Activated CD8-positive, alpha-beta memory T cell treated with anti-CD3 and anti-CD28 coated beads, Interleukin-2, amount 10 ng/mL, durations not matched to agents 7 days and 5 days (primary cell): ENCODE measurements around the gene BRAP. TPM values are rescaled to one million over a fixed set of nuclear protein-coding genes. Genes with fewer than 3 reads are reported as not detected.
A peak's percentile ranks its signal among the peaks of the same experiment; 100 is the strongest.
"Not testable (repeated sequence)": the region's sequence is repeated elsewhere in the genome, so short reads cannot be mapped to it uniquely, and the experiment has no call there.

Experiments used
- ATAC-seq: fragments of 150-1000 bp; cut with Tn5 transposase; one replicate; pipeline ENCODE4 v1.10.0; 2021; ENCODE audit warnings: moderate library complexity
- CTCF ChIA-PET: fragments of 350-600 bp; sonication (Branson Sonifier 250); formaldehyde crosslinking; loops from one replicate; lab custom pipeline; 2021; ENCODE audit warnings: antibody characterized with exemption; lab: Charles Lee
- DNase-seq: peaks from one replicate; pipeline ENCODE4 v3.0.0-alpha.2; 2020
- H3K27ac Mint-ChIP-seq: one replicate; pipeline ENCODE4 v1.8.0; 2021; ENCODE audit warnings: mild to moderate bottlenecking, mixed read lengths
- H3K27me3 Mint-ChIP-seq: one replicate; pipeline ENCODE4 v1.8.0; 2021; ENCODE audit warnings: mixed read lengths
- H3K36me3 Mint-ChIP-seq: one replicate; pipeline ENCODE4 v1.8.0; 2021; ENCODE audit warnings: mild to moderate bottlenecking, mixed read lengths
- H3K4me1 Mint-ChIP-seq: one replicate; pipeline ENCODE4 v1.8.0; 2021; ENCODE audit warnings: mixed read lengths
- H3K4me3 Mint-ChIP-seq: one replicate; pipeline ENCODE4 v1.8.0; 2021; ENCODE audit warnings: mild to moderate bottlenecking, moderate library complexity, mixed read lengths
- H3K9me3 Mint-ChIP-seq: one replicate; pipeline ENCODE4 v1.8.0; 2022; ENCODE audit warnings: low read depth, mixed read lengths
- total RNA-seq, 2 experiments: library from RNA; stranded (reverse); gene quantifications; one replicate each; pipeline ENCODE4 v1.2.3, GENCODE V29; 2021

Gene BRAP
- total RNA-seq, 2 experiments from 2014 or later: 20.3 to 22.3 TPM

DNA sequence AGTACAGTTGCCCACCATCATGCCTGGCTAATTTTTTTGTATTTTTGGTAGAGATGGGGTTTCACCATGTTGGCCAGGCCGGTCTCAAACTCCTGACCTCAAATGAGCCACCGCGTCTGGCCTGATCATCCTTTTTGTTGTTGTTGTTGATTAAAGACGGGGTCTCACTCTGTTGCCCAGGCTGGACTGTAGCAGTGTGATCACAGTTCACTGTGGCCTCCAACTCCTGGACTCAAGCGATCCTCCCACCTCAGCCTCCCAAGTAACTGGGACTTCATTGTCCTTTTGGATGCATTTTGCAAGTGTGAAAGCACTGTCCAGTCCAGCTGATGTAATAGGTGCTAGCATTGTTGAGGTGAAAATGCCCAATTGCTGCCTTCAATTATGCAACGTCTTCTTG, 59.5 kb downstream of the BRAP start:
- no peak overlapping the region for H3K4me3 Mint-ChIP-seq
- ATAC-seq (no peak), DNase-seq (no peak)
- H3K4me1 Mint-ChIP-seq: no peaks in the 10 kb centered on the region
- H3K36me3 Mint-ChIP-seq: no peaks in the 10 kb centered on the region
- no peaks in the 10 kb centered on the region for H3K9me3 Mint-ChIP-seq
- H3K27me3 Mint-ChIP-seq: no peaks in the 10 kb centered on the region
- CTCF ChIA-PET: no interaction called here
- H3K27ac Mint-ChIP-seq: no peak overlapping the region

DNA sequence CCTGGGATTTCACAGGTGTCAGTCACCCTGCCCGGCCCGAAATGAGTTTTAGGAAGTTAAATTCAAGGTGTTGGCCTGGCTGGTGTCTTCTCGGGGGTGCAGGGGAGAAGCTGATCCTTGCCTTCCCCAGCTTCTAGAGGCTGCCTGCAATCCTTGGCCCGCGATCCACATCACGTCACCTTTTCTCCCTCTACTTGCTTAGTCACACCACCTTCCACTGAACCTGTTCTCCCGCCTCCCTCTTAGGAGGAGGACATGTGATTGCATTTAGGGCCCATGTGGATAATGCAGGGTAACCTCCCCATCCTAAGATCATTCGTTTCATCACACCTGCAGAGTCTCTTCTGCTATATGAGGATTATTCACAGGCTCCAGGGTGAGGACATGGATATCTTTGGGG, 61.2 kb downstream of the BRAP start:
- Mint-ChIP-seq H3K27me3 (no peaks in the 10 kb centered on the region), H3K36me3 (no peaks in the 10 kb centered on the region), H3K4me3 (no peak overlapping the region), H3K4me1 (no peaks in the 10 kb centered on the region), H3K27ac (no peak overlapping the region), H3K9me3 (no peaks in the 10 kb centered on the region)
- CTCF ChIA-PET: interaction anchor here (1.0 kb wide), 1 partner anchor 227 kb away, joined by 3 read pairs; no protein-coding TSS in a partner anchor
- DNase-seq: no peak
- no peak for ATAC-seq

GRCh38 chr12:111617841-111618240, 67.9 kb downstream of the BRAP start:
- H3K9me3 Mint-ChIP-seq, CTCF ChIA-PET, H3K27me3 Mint-ChIP-seq, ATAC-seq, H3K4me3 Mint-ChIP-seq, H3K36me3 Mint-ChIP-seq, H3K27ac Mint-ChIP-seq, DNase-seq, H3K4me1 Mint-ChIP-seq: not testable (repeated sequence)

- no peak for ATAC-seq
- H3K36me3 Mint-ChIP-seq: no peaks in the 10 kb centered on the region
Measured at GRCh38 chr12:111616177-111616623, 69.6 kb downstream of the BRAP start.

DNA sequence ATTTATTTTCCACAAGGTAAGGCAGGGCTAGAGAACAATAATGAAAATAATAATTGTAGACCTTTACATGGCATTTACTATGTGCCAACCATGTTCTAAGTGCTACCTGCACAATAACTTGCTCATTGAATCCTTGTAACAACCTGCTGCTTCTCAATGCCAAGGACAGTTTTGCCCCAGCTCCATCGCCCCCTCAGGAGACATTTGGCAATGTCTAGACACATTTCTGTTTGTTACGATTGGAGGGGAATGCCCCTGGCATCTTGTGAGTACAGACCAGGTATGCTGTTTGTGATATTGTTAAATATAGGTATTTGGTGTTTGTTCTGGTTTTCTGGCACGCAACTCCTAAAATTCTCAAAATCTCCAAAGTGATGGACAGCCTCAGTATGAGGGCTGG, 78.5 kb downstream of the BRAP start:
- DNase-seq: no peak
- CTCF ChIA-PET: interaction anchor here (0.6 to 1.3 kb wide), 2 partner anchors 10 to 211 kb away, joined by 3 to 6 read pairs; no protein-coding TSS in a partner anchor
- Mint-ChIP-seq H3K9me3 (no peaks in the 10 kb centered on the region), H3K4me3 (no peak overlapping the region), H3K27me3 (peaks cover 4% of the 10 kb centered on the region), H3K27ac (no peak overlapping the region), H3K4me1 (peaks cover 3% of the 10 kb centered on the region), H3K36me3 (no peaks in the 10 kb centered on the region)
- no peak for ATAC-seq

More at GRCh38 chr12:111616177-111616623, 69.6 kb downstream of the BRAP start:
- H3K9me3 Mint-ChIP-seq: no peaks in the 10 kb centered on the region
- DNase-seq: no peak
- no peak overlapping the region for H3K27ac Mint-ChIP-seq
- H3K4me1 Mint-ChIP-seq: peaks cover 3% of the 10 kb centered on the region
- CTCF ChIA-PET: no interaction called here
- no peaks in the 10 kb centered on the region for H3K27me3 Mint-ChIP-seq
- H3K4me3 Mint-ChIP-seq: no peak overlapping the region

DNA sequence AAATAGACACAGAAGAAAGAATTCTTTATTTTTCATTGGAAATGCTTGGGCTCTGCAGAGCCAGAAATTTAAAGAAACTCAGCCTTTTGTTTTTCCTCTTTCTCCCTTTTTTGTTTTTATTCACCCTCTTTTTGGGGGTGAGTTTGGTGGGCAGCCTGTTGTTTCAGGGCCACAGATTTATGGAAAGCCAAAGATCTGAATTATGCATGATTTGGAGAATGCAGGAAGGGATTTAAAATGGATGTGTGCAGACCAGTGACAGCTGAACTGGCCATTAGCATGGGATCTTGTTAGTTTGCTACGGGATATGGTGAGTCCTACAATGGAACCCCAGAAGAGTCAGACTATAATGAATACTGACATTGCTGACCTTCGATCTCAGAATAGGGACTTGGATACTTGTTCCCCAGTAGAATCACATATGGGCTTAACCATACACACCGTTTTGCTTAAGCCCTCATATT, 79.0 kb downstream of the BRAP start:
- Mint-ChIP-seq H3K27me3 (peaks cover 4% of the 10 kb centered on the region), H3K4me1 (peaks cover 1% of the 10 kb centered on the region), H3K9me3 (no peaks in the 10 kb centered on the region), H3K4me3 (no peak overlapping the region), H3K27ac (no peak overlapping the region), H3K36me3 (no peaks in the 10 kb centered on the region)
- ATAC-seq (no peak), DNase-seq (no peak)
- CTCF ChIA-PET: interaction anchor here (1.3 kb wide), 1 partner anchor 210 kb away, joined by 6 read pairs; no protein-coding TSS in a partner anchor

DNA sequence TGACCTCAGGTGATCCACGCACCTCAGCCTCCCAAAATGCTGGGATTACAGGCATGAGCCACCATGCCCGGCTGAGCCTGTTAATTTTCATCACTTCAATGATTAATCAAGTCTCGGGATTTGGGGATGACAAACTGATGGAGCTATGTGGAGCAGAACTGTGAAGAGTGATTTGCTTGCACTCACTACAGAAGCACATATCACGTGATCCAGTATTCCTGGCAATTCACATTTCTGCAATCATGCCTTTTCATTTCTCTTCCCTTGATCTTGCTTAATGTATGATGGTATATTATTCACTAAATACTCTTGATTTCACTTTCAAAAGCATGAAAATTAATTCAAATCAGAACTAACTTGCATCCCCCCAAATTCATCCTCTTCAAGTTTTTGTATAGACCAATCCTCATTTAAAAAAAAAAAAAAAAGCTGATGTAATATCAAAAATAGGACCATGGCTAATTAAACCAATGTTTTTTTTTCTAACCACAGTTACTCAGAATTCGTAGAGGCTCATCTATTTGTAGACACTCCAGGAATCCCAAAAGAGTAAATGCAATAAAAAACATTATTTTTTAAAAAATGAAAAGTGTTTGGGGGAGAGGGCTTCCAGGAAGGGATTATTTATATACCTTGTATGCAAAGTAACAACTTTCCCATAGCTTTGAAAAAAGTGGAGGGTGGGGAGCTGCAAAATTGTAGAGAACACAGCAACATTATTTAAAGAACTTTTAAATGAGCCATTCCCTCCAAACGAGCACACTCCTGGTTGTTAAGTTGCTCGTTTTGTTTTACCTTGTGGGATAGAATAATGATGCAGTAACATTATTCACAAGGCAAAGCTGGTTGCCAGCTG, 79.6 kb downstream of the BRAP start:
- H3K27me3 Mint-ChIP-seq: peaks cover 4% of the 10 kb centered on the region
- no peak for DNase-seq
- no peak for ATAC-seq
- H3K27ac Mint-ChIP-seq: no peak overlapping the region
- H3K36me3 Mint-ChIP-seq: no peaks in the 10 kb centered on the region
- H3K4me3 Mint-ChIP-seq: no peak overlapping the region
- H3K4me1 Mint-ChIP-seq: no peaks in the 10 kb centered on the region
- no peaks in the 10 kb centered on the region for H3K9me3 Mint-ChIP-seq
- CTCF ChIA-PET: interaction anchor here (1.3 kb wide), 1 partner anchor 210 kb away, joined by 6 read pairs; no protein-coding TSS in a partner anchor

GRCh38 chr12:111602857-111603256, 82.9 kb downstream of the BRAP start:
- DNase-seq, ATAC-seq, CTCF ChIA-PET, H3K9me3 Mint-ChIP-seq, H3K4me3 Mint-ChIP-seq, H3K27ac Mint-ChIP-seq, H3K4me1 Mint-ChIP-seq, H3K36me3 Mint-ChIP-seq, H3K27me3 Mint-ChIP-seq: not testable (repeated sequence)

DNA sequence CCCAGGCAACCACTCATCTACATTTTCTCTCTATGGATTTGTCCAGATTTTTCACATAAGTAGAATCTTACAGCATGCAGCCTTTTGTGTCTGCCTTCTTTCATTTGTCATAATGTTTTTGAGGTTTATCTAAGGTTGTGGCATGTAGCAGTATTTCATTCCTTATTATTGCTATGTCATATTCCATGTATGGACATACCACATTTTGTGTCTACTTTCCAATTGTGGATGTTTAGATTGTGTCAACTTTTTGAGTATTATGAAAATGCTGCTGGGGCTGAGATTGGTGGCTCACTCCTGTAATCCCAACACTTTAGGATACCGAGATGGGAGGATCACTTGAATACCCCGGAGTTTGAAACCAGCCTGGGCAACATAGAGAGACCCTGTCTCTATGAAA, 83.4 kb downstream of the BRAP start:
- CTCF ChIA-PET: no interaction called here
- H3K27ac Mint-ChIP-seq: no peak overlapping the region
- no peaks in the 10 kb centered on the region for H3K9me3 Mint-ChIP-seq
- ATAC-seq (no peak), DNase-seq (no peak)
- H3K27me3 Mint-ChIP-seq: peaks cover 4% of the 10 kb centered on the region
- H3K4me3 Mint-ChIP-seq: no peak overlapping the region
- no peaks in the 10 kb centered on the region for H3K36me3 Mint-ChIP-seq
- H3K4me1 Mint-ChIP-seq: peaks cover 8% of the 10 kb centered on the region

DNA sequence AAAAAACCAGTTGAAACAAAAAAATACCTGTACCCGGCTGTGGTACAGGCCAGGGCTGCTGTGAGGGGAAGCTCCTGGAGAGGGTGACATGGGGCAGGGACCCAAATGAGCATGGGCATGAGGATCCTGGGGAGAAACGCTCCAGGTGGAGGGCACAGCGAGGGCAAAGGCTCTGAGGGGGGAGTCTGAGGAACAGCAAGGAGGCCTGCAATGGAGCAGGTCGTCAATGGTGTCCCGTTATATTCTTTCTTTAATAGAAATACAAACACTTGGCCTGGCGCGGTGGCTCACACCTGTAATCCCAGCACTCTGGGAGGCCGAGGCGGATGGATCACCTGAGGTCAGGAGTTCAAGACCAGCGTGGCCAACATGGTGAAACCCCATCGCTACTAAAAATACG, 84.8 kb downstream of the BRAP start:
- CTCF ChIA-PET, H3K36me3 Mint-ChIP-seq, ATAC-seq, DNase-seq, H3K9me3 Mint-ChIP-seq, H3K4me3 Mint-ChIP-seq, H3K27me3 Mint-ChIP-seq, H3K27ac Mint-ChIP-seq: not testable (repeated sequence)
- H3K4me1 Mint-ChIP-seq: peaks cover 19% of the 10 kb centered on the region

GRCh38 chr12:111600205-111600642, 85.5 kb downstream of the BRAP start:
- ATAC-seq: no peak
- H3K27me3 Mint-ChIP-seq: no peaks in the 10 kb centered on the region
- H3K9me3 Mint-ChIP-seq: no peaks in the 10 kb centered on the region
- CTCF ChIA-PET: no interaction called here
- no peak for DNase-seq
- H3K36me3 Mint-ChIP-seq: no peaks in the 10 kb centered on the region
- H3K4me3 Mint-ChIP-seq: peak overlapping the region; percentile 82
- peak overlapping the region; percentile 57 for H3K27ac Mint-ChIP-seq
- peaks cover 19% of the 10 kb centered on the region for H3K4me1 Mint-ChIP-seq

GRCh38 chr12:111599453-111600204, 86.1 kb downstream of the BRAP start:
- H3K27ac Mint-ChIP-seq: peak overlapping the region; percentile 57
- ATAC-seq (peak; percentile 87), DNase-seq (peak; percentile 89)
- no peaks in the 10 kb centered on the region for H3K9me3 Mint-ChIP-seq
- no peaks in the 10 kb centered on the region for H3K27me3 Mint-ChIP-seq
- no peaks in the 10 kb centered on the region for H3K36me3 Mint-ChIP-seq
- peaks cover 23% of the 10 kb centered on the region for H3K4me1 Mint-ChIP-seq
- CTCF ChIA-PET: no interaction called here
- peak overlapping the region; percentile 82 for H3K4me3 Mint-ChIP-seq

DNA sequence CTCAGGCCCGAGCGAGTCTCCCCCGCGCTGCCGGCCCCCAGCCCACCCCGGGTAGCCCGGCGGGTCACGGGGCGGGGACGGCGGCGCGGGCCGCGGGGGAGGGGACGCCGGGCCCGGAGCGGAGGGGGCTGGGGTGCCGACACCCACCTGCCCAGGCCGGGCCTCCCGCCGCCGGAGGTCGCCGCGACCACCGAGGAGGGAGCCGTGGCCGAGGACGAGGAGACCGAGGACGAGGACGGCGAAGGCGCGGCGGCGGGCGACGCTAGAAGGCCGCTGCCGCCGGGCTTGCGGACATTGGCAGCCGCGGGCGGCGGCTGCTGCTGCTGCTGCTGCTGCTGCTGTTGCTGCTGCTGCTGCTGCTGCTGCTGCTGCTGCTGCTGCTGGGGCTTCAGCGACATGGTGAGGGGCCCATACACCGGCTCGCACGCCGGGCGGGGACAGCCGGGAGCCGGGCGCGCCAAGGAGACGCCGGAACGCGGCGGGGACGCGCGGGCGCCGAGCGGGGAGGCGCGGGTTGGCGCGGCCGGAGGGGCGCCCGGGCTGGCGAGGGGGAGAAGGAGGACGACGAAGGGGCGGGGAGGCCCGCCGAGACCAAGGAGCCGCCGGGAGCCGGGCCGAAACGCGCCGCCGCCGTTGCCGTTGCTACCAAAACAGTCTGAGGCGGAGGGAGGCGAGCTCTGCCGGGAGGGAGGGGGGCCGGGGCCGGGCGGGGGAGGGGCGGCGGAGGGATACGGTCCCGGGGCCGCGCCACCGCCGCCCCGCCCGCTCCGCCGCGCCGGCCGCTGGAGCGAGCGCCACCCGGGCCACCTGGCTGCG, 86.9 kb downstream of the BRAP start, which contains the start of gene ATXN2:
ATXN2 (minus strand) TSS at position 679 of the 816 bp plus-strand sequence; CDS start at position 398, 281 bp downstream.
- Mint-ChIP-seq H3K27ac (peak within 1 kb of the TSS; percentile 82), H3K9me3 (no peaks in the 10 kb centered on the region), H3K27me3 (no peaks in the 10 kb centered on the region), H3K4me1 (peaks cover 26% of the 10 kb centered on the region), H3K4me3 (peak within 1 kb of the TSS; percentile 82), H3K36me3 (no peaks in the 10 kb centered on the region)
- ATAC-seq: peak; percentile 70
- CTCF ChIA-PET: interaction anchor here (0.6 kb wide), 1 partner anchor 488 kb away, joined by 3 read pairs; no protein-coding TSS in a partner anchor
- peak; percentile 66 for DNase-seq
